ENCODE results near the gene PEX7. TPM values are rescaled to one million over a fixed set of nuclear protein-coding genes. Genes with fewer than 3 reads are reported as not detected.

The PEX7 gene
- total and polyA plus RNA-seq, 12 donors: 2.9 to 20.6 (median 15.5) TPM

DNA sequence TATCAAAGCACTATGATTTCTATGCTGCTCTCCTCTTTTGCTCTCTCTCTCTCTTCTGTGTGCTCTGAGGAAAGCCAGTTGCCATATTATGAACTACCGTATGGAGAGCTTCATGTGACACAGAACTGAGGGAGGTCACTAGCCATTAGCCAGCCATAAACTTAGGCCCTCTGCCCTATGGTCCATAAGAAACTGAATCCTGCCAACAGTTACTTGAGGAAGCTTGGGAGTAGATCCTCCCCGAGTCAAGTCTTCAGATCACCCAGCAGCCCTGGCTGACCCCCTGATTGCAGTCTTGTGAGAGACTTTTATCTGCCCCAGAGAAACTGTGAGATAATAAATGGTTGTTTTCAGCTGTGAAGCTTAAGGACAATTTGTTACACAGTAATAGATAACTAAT, 5.7 kb upstream of the PEX7 start:
- Histone ChIP-seq H3K27me3 (no peaks in the 10 kb centered on the region), H3K9me3 (peaks cover 0 to 5% (median 0%) of the 10 kb centered on the region in 11 donors), H3K36me3 (no peaks in the 10 kb centered on the region), H3K4me3 (no peak overlapping the region), H3K4me1 (peaks cover 3 to 21% (median 11%) of the 10 kb centered on the region in 9 donors), H3K27ac (no peak overlapping the region)
- no peak for ATAC-seq
- intact Hi-C loops (cut with DNase I): no loop called here
- no peak for TF ChIP-seq CTCF (IDR thresholded peaks at IDR 0.05)
- 55 to 66% methylated on average over 2 of the region's 2 CpGs for WGBS, 2 donors
- DNase-seq: no peak

- H3K27ac ChIP-seq: peak overlapping the region in 8 of 10 donors; percentile 34 to 98 (median 91)
- ATAC-seq (peak in 5 of 8 donors; percentile 35 to 68 (median 50)), DNase-seq (peak in 1 of 2 donors; percentile 42)
- no peaks in the 10 kb centered on the region for H3K9me3 ChIP-seq
- intact Hi-C loops (cut with DNase I): no loop called here
- 40 to 41% methylated on average over 2 of the region's 2 CpGs for WGBS, 2 donors
- H3K36me3 ChIP-seq: peaks cover 0 to 5% (median 0%) of the 10 kb centered on the region in 9 donors
- no peak for TF ChIP-seq CTCF (IDR thresholded peaks at IDR 0.05)
- peaks cover 3 to 37% (median 13%) of the 10 kb centered on the region in 9 donors for H3K4me1 ChIP-seq
- H3K27me3 ChIP-seq: no peaks in the 10 kb centered on the region
- no peak overlapping the region for H3K4me3 ChIP-seq
Observed at GRCh38 chr6:136820561-136820960, 1.8 kb upstream of the PEX7 start.

- Histone ChIP-seq H3K4me1 (peaks cover 4 to 47% (median 17%) of the 10 kb centered on the region in 9 donors), H3K36me3 (peaks cover 0 to 19% (median 0%) of the 10 kb centered on the region in 9 donors), H3K4me3 (peak overlapping the region; percentile 34 to 82 (median 70)), H3K27me3 (no peaks in the 10 kb centered on the region), H3K9me3 (no peaks in the 10 kb centered on the region), H3K27ac (peak overlapping the region; percentile 84 to 98 (median 93))
- WGBS, 2 donors: 0 to 1% methylated on average over 11 of the region's 11 CpGs
- DNase-seq: no peak
- no peak for TF ChIP-seq CTCF (IDR thresholded peaks at IDR 0.05)
- no peak for ATAC-seq
- intact Hi-C loops (cut with DNase I): no loop called here
Observed at GRCh38 chr6:136822046-136822375, 381 bp upstream of the PEX7 start.

- Histone ChIP-seq H3K4me1 (peaks cover 4 to 47% (median 17%) of the 10 kb centered on the region in 9 donors), H3K27ac (peak overlapping the region; percentile 84 to 98 (median 93)), H3K36me3 (peaks cover 0 to 27% (median 0%) of the 10 kb centered on the region in 9 donors), H3K4me3 (peak overlapping the region; percentile 34 to 82 (median 70)), H3K9me3 (no peaks in the 10 kb centered on the region), H3K27me3 (no peaks in the 10 kb centered on the region)
- intact Hi-C loops (cut with DNase I): no loop called here
- ATAC-seq (peak in 2 of 8 donors; percentile 2 to 6), DNase-seq (peak in 1 of 2 donors; percentile 17)
- TF ChIP-seq CTCF (IDR thresholded peaks at IDR 0.05): no peak
- 51 to 55% methylated on average over 31 of the region's 31 CpGs for WGBS, 2 donors
Observed at GRCh38 chr6:136823128-136823660, 802 bp downstream of the PEX7 start.

Measured in heart right ventricle (tissue), 16 donors.